A673 (cell line): ENCODE data around the gene ATP6V1C2. TPM values are rescaled to one million over a fixed set of nuclear protein-coding genes. Genes with fewer than 3 reads are reported as not detected.

Source experiments
- BruUV-seq: library from RNA; stranded (reverse); fragments of 400-500 nt; replicated peaks from 2 replicates; lab custom pipeline; 2021; lab: Mats Ljungman, UMichigan
- CTCF ChIA-PET: fragments of 300-600 bp; sonication (Branson Sonifier 250); formaldehyde crosslinking; loops from one replicate; lab custom pipeline; 2022; ENCODE audit warnings: antibody characterized with exemption; lab: Charles Lee
- POLR2A ChIA-PET: fragments of 300-600 bp; sonication (Branson Sonifier 250); formaldehyde crosslinking; loops from one replicate; lab custom pipeline; 2022; ENCODE audit warnings: antibody characterized with exemption; ENCODE audit not compliant: low non-redundant PET; lab: Charles Lee
- DNase-seq: peaks from one replicate; pipeline ENCODE4 v3.0.0-alpha.2; 2015; ENCODE audit warnings: low spot score
- H3K27ac ChIP-seq: fragments of 200-600 bp; sonication (generic); 2 replicates; pipeline ENCODE4 v1.5.1; 2016; ENCODE audit warnings: mixed run types, low read depth, mild to moderate bottlenecking, mixed read lengths, antibody characterized with exemption, low read length; ENCODE audit not compliant: poor library complexity, severe bottlenecking
- H3K27me3 ChIP-seq: fragments of 200-600 bp; sonication (generic); replicated peaks from 2 replicates; pipeline ENCODE4 v1.6.1; 2017; ENCODE audit warnings: mixed run types, low read depth, mild to moderate bottlenecking, mixed read lengths, antibody characterized with exemption, low read length; ENCODE audit not compliant: insufficient read depth, poor library complexity
- H3K36me3 ChIP-seq: fragments of 200-600 bp; sonication (generic); 2 replicates; pipeline ENCODE4 v1.6.1; 2016; ENCODE audit warnings: mixed run types, mild to moderate bottlenecking, mixed read lengths, antibody characterized with exemption, low read length; ENCODE audit not compliant: insufficient read depth, poor library complexity, severe bottlenecking
- H3K4me1 ChIP-seq: fragments of 200-600 bp; sonication (generic); 2 replicates; pipeline ENCODE4 v1.6.1; 2017; ENCODE audit warnings: mixed run types, mild to moderate bottlenecking, mixed read lengths, antibody characterized with exemption, low read length; ENCODE audit not compliant: insufficient read depth, poor library complexity, severe bottlenecking
- H3K4me3 ChIP-seq: fragments of 200-600 bp; sonication (generic); 2 replicates; pipeline ENCODE4 v1.5.1; 2016; ENCODE audit warnings: low read depth, mixed run types, mild to moderate bottlenecking, mixed read lengths, low read length; ENCODE audit not compliant: poor library complexity, severe bottlenecking
- H3K9me3 ChIP-seq: fragments of 200-600 bp; sonication (generic); 2 replicates; pipeline ENCODE4 v1.6.1; 2016; ENCODE audit warnings: mixed run types, low read depth, mild to moderate bottlenecking, mixed read lengths, antibody characterized with exemption, low read length; ENCODE audit not compliant: poor library complexity, severe bottlenecking
- EZH2 ChIP-seq: fragments of 200-600 bp; sonication (generic); IDR thresholded peaks from 2 replicates; pipeline ENCODE4 v1.6.1; 2017; ENCODE audit warnings: borderline replicate concordance, low read depth, mild to moderate bottlenecking, mixed read lengths, antibody characterized with exemption, low read length; ENCODE audit not compliant: poor library complexity, severe bottlenecking
- intact Hi-C: fragments of 100-400 bp; cut with micrococcal nuclease; formaldehyde crosslinking; loops from one replicate; pipeline ENCODE4 v1.10.0; 2022; ENCODE audit not compliant: unreplicated experiment
- total RNA-seq: library from RNA; stranded (reverse); gene quantifications from 2 replicates; pipeline ENCODE4 v1.2.3, GENCODE V29; 2021
- TF ChIP-seq, protein P1 (sequence below): fragments of 300-800, 200-600 bp; sonication (generic); conservative IDR thresholded peaks from 2 replicates; pipeline ENCODE4 v1.5.1; 2017; ENCODE audit warnings: low read depth, mild to moderate bottlenecking, antibody characterized with exemption, low read length, moderate library complexity, mixed read lengths

ATP6V1C2 gene
- total RNA-seq, 1 experiment from 2014 or later: not detected

DNA sequence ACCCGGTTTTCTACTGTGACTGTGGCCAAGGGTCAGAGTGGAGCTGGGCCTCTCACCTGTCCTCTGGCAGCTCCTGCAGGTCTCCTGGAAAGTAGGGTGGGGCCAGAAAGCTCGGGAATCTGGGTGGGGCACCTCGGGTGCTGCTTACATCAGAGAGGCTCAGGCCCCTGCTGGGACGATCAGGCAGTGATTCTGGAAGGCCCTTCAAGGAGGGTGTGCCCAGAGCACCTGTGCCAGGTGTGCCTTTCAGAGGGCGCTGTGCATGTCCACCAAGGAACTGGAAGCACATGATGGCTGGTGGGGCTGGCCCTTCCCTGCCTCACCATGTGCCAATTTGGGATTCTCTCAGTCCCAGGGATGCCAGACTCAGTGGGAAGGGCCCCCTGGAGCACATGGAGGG lies 44.0 kb downstream of the ATP6V1C2 start:
- BruUV-seq: no TSS peak
- CTCF ChIA-PET: no interaction called here
- no peak for TF ChIP-seq EZH2
- TF ChIP-seq, protein P1, sequence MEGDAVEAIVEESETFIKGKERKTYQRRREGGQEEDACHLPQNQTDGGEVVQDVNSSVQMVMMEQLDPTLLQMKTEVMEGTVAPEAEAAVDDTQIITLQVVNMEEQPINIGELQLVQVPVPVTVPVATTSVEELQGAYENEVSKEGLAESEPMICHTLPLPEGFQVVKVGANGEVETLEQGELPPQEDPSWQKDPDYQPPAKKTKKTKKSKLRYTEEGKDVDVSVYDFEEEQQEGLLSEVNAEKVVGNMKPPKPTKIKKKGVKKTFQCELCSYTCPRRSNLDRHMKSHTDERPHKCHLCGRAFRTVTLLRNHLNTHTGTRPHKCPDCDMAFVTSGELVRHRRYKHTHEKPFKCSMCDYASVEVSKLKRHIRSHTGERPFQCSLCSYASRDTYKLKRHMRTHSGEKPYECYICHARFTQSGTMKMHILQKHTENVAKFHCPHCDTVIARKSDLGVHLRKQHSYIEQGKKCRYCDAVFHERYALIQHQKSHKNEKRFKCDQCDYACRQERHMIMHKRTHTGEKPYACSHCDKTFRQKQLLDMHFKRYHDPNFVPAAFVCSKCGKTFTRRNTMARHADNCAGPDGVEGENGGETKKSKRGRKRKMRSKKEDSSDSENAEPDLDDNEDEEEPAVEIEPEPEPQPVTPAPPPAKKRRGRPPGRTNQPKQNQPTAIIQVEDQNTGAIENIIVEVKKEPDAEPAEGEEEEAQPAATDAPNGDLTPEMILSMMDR: no peak
- Histone ChIP-seq H3K27ac (no peak overlapping the region), H3K36me3 (no peaks in the 10 kb centered on the region), H3K9me3 (no peaks in the 10 kb centered on the region), H3K4me1 (no peaks in the 10 kb centered on the region), H3K27me3 (no peaks in the 10 kb centered on the region), H3K4me3 (no peak overlapping the region)
- intact Hi-C loops: no loop called here
- POLR2A ChIA-PET: no interaction called here
- DNase-seq: no peak

DNA sequence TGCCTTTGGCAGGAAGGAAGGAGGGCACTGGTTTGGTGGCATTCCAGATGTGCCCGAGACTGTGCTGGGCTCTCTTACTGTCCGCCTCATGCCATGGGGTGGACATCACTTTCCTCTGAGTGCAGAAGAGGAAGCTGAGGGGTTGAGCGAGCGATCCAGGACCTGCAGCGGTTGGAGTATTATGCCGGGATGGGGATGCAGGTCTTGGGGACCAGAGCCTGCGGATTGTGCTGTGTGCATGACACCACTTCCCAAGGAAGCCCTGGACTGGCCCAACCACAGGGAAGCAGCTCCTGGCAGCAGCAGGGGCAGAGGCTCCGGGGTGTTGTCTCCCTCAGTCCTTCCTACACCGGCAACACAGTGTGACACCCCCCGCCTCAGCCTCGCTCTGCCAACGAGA lies 44.5 kb downstream of the ATP6V1C2 start:
- no peak for TF ChIP-seq EZH2
- TF ChIP-seq, protein P1: no peak
- H3K4me3 ChIP-seq: no peak overlapping the region
- H3K9me3 ChIP-seq: no peaks in the 10 kb centered on the region
- BruUV-seq: no TSS peak
- no peak overlapping the region for H3K27ac ChIP-seq
- H3K36me3 ChIP-seq: no peaks in the 10 kb centered on the region
- H3K27me3 ChIP-seq: no peaks in the 10 kb centered on the region
- no peaks in the 10 kb centered on the region for H3K4me1 ChIP-seq
- no peak for DNase-seq
- ChIA-PET POLR2A (no interaction called here), CTCF (no interaction called here)
- intact Hi-C loops: no loop called here

DNA sequence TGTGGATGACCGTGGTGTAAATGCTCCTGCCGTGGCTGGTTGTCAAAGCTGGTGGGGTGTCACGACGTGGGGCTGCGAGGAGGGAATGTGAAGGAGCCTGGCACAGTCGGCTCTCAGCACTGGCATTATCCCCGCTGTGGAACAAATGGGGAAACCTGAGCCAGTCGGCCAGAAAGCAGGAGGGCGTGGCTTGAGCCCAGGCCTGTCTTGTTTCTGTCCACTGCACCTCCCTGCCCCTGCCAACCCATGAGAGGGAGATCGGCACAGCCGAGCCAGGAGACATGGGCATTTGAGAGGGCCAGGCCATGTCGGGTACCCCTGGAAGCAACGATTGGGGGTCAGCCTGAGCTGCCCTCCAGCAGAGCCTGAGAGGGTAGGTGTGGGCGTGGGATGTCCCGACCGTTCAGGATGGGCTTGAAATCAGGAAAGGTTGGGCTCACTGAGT lies 46.7 kb downstream of the ATP6V1C2 start:
- Histone ChIP-seq H3K4me1 (no peaks in the 10 kb centered on the region), H3K9me3 (no peaks in the 10 kb centered on the region), H3K27ac (no peak overlapping the region), H3K27me3 (no peaks in the 10 kb centered on the region), H3K36me3 (no peaks in the 10 kb centered on the region), H3K4me3 (no peak overlapping the region)
- no peak for DNase-seq
- TF ChIP-seq, protein P1: no peak
- no peak for TF ChIP-seq EZH2
- intact Hi-C loops: no loop called here
- POLR2A ChIA-PET: no interaction called here
- BruUV-seq: no TSS peak
- CTCF ChIA-PET: no interaction called here
